HG03439 (cell line): ENCODE results near the gene SMIM13.

Experiments
- ATAC-seq: cut with Tn5 transposase; IDR thresholded peaks from one replicate; pipeline ENCODE4 v1.9.1; 2021; ENCODE audit warnings: mild to moderate bottlenecking, moderate library complexity; ENCODE audit not compliant: unreplicated experiment

SMIM13 gene

GRCh38 chr6:11120271-11121005, 26.8 kb downstream of the SMIM13 start:
- ATAC-seq, result no peak

DNA sequence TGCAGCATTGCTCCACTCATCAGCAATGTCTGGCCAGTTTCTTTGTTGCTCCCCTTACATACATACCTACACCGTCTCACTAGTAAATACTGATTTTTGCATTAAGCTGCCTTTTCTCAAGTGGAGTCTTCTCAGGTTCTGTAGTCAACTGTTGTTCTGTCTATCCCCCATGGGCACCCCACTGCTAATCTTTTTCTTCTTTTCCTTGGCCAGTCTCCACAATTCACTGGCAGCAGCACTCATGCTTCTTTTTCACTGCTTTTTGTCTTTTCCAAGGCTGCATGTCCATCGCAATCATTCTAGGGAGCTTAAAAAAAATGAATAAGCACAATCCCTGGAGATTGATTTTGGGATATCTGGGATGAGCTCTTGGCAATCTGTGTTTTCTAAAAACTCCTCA, 28.2 kb downstream of the SMIM13 start:
- no peak for ATAC-seq

DNA sequence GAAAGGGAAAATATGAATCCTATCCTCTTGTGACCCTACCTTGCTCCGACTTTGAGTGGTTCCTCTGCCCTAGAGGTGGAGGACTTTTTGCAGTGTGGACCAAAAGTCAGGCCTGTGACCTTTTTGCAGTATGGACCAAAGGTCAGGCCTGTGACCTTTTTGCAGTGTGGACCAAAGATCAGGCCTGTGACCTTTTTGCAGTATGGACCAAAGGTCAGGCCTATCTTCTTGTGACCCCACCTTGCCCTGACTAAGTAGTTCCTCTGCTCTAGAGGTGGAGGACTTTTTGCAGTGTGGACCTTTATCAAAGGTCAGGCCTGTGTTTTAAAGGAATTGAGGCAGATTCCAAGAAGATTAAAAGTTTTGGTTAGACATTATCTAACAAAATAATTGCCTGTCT, 28.7 kb downstream of the SMIM13 start:
- no peak for ATAC-seq

GRCh38 chr6:11123978-11124377, 30.3 kb downstream of the SMIM13 start:
- ATAC-seq, result no peak

DNA sequence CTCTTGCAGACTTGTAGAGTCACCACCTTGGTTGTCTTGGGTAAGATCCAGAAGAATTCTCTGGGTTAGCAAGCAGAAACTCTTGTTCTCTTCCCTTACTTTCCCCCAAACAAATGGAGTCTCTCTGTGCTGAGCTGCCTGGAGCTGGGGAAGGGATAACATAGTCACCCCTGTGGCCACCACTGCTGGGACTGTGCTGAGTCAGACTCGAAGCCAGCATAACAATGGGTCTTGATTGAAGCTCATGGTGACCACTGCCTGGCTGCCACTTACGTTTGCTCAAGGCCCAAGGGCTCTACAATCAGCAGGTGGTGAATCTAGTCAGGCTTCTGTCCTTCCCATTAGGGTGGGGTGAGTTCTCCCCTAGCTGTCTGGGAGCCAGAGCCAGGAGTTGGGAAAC, 33.2 kb downstream of the SMIM13 start:
- no peak for ATAC-seq

DNA sequence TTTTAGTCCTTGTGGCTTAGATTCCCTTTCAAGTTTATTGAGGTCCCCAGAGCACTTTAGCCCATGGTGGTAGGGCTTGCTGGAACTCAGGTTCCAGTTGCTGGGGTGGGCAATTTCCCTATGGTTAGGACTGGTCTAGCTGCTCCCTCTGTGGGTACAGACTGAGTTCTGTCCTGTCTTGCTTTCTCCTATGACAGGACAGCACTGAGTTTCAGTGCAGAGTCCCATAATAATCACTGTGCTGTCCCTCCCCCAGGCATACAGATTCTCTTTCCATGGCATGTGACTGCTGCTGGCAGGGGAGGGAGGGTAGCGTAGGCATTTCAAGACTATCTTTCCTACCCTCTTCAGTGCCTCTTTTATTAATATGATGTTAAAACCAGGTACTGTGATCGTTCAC, 35.0 kb downstream of the SMIM13 start:
- no peak for ATAC-seq

GRCh38 chr6:11129908-11130565, 36.4 kb downstream of the SMIM13 start:
- ATAC-seq, result no peak

DNA sequence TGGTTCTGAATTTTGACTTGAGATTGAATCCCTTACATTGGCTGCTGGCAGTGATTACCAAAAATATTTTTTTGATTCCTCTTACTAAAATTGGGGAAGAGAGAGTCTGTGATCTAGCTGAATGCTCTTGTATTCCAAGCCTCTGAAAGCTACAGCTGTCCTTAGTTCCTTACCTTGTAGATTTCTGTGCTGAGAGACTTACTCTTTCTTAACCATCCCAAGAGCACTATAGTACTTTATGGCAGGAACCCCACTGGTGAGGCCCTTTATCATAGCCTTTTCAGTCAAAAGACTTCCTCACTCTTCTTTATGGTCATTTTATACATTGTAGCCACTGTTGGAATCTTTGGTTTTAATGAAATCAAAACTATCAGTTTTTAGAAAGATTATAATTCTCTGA, 37.0 kb downstream of the SMIM13 start:
- no peak for ATAC-seq

- ATAC-seq, result no peak
Measured at GRCh38 chr6:11132194-11132888, 38.7 kb downstream of the SMIM13 start.

- ATAC-seq, result no peak
Measured at GRCh38 chr6:11133281-11133680, 39.6 kb downstream of the SMIM13 start.

GRCh38 chr6:11136809-11137208, 43.2 kb downstream of the SMIM13 start:
- ATAC-seq, result no peak

DNA sequence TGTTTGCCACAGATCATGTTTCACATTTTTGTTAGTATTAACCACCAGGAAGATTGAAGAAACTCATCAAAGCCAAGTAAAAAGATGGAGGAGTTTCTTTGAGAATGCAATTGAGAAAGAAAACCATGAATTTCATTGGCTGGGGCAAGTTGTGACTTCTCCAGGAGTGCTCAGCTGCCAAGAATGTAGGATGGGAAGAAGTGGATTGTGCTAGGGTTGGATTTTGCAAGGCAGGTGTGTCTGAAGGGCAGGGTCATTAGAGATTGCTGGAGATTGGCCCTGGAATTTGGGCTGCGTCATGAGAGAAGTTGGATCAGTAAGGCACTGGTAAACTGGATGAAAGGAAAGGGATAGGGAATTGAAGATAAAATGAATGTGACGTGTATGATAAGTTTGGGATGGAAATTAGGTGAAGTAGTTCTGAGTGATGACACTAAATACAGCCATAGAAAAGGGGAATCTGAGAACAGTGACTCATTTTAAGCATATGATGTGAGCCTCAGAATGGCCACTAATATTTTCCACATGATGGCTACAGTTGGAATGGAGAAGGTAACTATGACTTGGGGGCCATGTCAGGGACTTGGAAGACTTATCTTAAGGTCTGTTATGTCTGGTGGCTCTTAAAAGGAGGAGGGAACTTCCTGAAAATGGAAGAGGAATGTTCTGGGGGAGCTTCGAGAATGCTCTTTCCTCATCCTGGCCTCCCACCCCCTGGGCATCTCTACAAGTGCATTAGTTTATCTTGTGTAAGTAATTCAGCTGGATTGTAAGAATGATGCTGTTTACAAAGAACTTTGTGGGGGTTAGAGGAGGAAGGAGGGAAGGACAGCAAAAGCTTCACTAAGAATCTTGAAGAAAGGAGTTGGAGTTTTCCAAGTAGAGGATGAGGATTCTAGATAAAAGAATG, 45.7 kb downstream of the SMIM13 start:
- ATAC-seq, result no peak

DNA sequence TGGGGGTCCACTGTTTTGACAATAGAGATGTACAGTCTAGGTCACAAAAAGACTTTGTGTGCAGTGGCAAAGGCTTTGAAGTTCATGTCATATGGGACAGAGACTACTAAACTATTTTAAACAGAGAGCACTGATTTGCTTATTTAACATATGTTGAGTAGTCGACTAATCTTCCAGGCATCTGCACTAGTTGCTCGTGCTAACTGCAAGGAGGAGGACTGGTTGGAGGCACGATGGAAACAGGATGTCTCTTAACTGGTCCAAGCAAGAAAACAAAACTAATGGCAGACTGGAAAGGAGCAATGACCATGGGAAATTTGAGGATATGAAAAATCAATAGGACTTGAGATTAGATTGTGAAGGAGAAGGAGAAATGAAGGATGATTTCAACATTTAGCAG, 46.4 kb downstream of the SMIM13 start:
- no peak for ATAC-seq

- ATAC-seq, result no peak
Measured at GRCh38 chr6:11141295-11141694, 47.7 kb downstream of the SMIM13 start.

DNA sequence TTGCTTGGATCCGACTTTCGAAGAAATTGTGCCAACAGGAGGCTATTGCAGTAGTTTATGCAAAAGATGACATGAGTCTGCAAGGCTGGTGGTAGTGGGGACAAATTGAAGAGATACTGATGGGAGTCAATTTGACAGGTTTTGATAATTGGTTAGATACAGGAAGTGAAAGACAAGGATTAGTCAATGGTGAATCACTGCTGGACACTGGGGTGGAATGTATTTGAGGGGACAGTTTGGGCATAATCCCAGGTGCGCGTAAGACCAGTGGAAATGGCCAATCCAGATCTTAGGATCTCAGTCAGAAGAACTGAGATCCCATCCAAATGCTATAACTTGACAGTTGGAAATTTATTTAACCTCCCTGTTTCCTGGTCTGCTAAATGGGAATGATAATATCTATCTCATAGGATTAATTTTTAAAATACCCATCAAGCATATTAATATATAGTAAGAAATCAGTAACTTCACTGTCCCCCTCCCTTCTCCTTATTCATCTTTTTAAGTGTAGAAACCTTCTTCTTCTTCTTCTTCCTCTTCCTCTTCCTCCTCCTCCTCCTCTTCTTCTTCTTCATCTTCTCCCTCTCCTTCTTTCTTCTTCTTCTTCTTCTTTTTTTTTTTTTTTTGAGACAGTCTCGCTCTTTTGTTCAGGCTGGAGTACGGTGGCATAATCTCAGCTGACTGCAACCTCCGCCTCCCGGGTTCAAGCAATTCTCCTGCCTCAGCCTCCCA, 48.8 kb downstream of the SMIM13 start:
- no peak for ATAC-seq

DNA sequence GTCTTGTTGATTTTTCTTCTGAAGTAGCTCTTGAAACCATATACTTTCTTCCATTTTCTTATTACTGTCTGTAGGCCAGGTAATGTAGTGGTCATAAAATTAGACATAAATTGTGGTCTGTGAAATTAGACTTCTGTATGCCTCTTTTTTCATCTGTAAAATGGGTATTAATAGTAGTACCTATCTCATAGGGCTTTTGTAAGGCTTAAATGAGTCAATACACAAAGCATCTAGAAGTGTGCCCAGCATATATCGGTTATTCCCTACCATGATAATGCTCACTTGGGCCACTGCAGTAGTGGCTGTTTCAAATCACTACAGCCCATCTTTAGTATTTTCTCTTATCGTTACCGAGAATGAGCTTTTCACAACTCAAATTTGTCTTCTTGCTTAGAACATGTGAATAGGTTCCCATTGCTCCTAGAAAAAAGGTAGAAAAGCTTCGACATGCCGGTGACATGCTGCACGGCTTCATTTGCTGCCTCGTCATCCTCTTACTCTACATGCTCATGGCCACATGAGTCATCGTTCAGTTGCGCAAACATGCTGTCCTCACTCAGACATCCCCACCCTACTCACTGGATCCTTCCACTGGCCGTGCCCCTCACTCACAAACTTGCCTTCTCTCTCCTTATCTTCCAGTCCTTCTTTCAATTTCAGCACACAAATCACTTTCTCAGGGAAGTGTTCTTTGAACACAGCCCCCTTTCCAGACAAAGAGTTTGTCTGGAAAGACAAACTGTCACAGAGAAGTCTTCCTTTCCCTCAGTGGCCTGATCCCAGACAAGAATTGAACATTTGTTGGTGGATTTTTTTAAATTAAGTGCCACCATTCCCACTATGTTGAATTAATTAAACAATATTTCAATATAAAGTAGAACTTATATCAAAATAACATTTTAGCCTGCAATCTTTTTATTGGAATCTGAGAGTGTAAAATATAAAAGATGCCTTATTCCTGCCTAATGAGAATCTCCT, 50.0 kb downstream of the SMIM13 start:
- ATAC-seq, result no peak

DNA sequence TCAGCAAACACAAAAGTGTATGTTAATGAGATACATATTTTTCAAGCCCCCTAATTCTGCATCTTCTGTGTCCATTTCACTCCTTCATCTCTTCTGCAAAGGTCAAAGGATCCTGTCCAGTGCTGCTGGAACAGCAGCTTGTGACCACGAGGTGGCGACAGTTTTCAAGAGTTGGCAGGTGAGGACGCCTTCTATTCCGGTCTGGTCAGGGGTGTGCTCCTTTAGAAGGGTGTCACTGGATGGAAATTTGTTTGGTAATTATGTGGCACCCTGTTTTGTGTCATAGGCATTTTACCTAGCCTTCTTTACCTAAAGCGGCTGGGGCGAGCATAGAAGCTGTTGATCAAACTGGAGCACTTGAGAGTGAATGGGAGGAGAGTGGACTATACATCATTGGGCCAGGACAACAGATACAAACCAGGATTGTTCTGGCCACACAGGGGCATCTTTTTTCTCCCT, 50.8 kb downstream of the SMIM13 start:
- no peak for ATAC-seq

DNA sequence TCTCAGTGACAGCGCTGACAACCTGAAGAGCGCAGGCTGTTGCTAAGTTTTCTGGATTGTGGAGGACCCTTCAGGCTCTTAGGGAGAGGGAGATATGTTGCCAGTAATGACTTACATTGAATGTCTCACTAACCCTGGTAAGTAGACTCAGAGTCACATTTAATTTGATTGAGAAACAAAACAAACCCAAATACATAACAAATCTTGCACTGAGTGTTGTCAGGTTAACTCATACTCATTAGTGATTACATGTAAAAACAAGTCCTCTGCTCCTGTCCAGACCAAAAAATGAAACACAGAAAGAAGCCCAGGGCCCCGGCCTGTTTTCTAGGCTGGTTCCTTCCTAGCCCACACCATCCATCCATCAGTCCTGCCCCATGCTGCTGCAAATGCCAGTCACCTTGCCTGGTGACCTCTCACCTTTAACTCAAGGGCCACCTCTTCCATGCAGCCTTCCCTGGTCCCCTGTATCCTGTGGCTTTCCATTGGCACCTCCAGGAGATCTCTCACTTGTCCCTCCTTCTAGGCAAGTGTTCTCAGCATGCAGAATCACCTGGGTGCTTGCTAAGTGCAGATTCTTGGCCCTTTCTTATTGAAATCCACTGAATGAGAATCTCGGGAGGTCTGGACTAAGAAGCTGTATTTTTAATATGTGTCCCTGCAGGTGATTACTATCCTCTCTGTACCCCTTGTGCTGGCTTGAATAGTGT, 52.6 kb downstream of the SMIM13 start:
- no peak for ATAC-seq

DNA sequence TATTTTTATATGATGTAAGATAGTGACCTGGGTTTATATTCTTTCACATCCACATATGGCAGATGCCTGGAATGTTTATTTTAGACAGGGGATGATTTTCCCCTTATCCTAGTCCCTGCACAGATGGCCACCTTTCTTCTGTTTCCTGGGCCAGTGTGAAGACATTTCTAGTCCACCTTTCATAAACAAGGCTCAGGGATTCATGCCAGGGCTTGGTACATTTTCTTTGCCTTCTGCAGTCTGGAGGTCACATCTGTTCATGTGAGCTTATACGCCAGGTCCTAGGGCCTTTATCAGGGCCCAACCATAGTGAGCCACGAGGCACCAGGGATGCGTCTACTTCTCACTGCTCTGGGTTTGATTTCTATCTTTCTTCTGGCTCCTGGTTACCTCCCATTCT, 55.9 kb downstream of the SMIM13 start:
- no peak for ATAC-seq
